Psoas muscle (tissue), 8 donors: ENCODE results near the gene RNPS1. TPM values are rescaled to one million over a fixed set of nuclear protein-coding genes. Genes with fewer than 3 reads are reported as not detected.

ENCODE experiments used
- ATAC-seq, 4 donors: fragments of 200-7000 bp; cut with Tn5 transposase; one replicate each; pipeline ENCODE4 v1.9.1; 2020; ENCODE audit warnings: moderate library complexity in 3 of 4, mild to moderate bottlenecking in 2 of 4
- DNase-seq, 2 donors: peaks; one replicate each; pipeline ENCODE4 v3.0.0-alpha.2; 2020
- H3K27ac ChIP-seq: fragments of 200-600 bp; one replicate; pipeline ENCODE4 v1.8.0; 2022
- H3K27me3 ChIP-seq, 3 donors: fragments of 200-600 bp in 1 of 3; one replicate each; pipeline versions ENCODE4 v1.6.1 to v1.8.0; 2013 to 2022; ENCODE audit warnings: low read length in 2 of 3, mild to moderate bottlenecking in 2 of 3, moderate library complexity in 1 of 3; ENCODE audit not compliant: insufficient read depth in 3 of 3
- H3K36me3 ChIP-seq, 2 donors: fragments of 200-600 bp in 1 of 2; one replicate each; pipeline versions ENCODE4 v1.6.1 to v1.8.0; 2013 to 2022; ENCODE audit warnings: low read depth in 1 of 2, mild to moderate bottlenecking in 1 of 2, moderate library complexity in 1 of 2; ENCODE audit not compliant: insufficient read depth in 1 of 2
- H3K4me1 ChIP-seq: fragments of 200-600 bp; one replicate; pipeline ENCODE4 v1.8.0; 2022
- H3K4me3 ChIP-seq: fragments of 200-600 bp; one replicate; pipeline ENCODE4 v1.8.0; 2022; ENCODE audit warnings: mild to moderate bottlenecking
- H3K9me3 ChIP-seq: fragments of 200-600 bp; one replicate; pipeline ENCODE4 v1.8.0; 2022
- CTCF ChIP-seq: fragments of 200-600 bp; IDR thresholded peaks from one replicate; pipeline ENCODE4 v1.8.0; 2022; ENCODE audit warnings: antibody characterized with exemption
- WGBS, 3 donors: extraction: QIAGEN DNeasy Blood & Tissue Kit; methylation state at CpG; one replicate each; pipeline versions ENCODE4 v1.1.6 to v1.1.7; 2013; 5-methylcytosine and 5-hydroxymethylcytosine counted together
- intact Hi-C, 2 donors: fragments of 100-400 bp; cut with DNase I; formaldehyde crosslinking; loops; one replicate each; pipeline versions ENCODE4 v1.11.0 to v1.14.2; 2022
- polyA plus RNA-seq, 3 donors: library from polyadenylated mRNA; stranded (reverse); fragments of 200-250 nt; gene quantifications; one replicate each; pipeline ENCODE4 v1.2.3, GENCODE V29; 2013
- total RNA-seq, 4 donors: library from RNA; stranded (reverse); fragmentation: NEBNext Ultra II Directional in 2 of 4; extraction: Animal tissue kit (Norgen Biotek cat#: 25700) in 2 of 4; gene quantifications; one replicate each; pipeline versions ENCODE4 v1.2.1 to v1.2.4, GENCODE V29; 2021 to 2023
- donor health status: healthy with polysubstance abuse.
- donor health status: DM: no; HTN: no; CAD: no; lungs with moderate emphysema.
- donor health status: Bipolar disorder and iron deficiency.
- donor health status: healthy.
- donor health status: DM: yes; HTN: yes; CAD: no.
- donor health status: DM: no; HTN: no; CAD: no.
- donor health status: DM: no; HTN: no; CAD: no.
- donor health status: DM: yes; HTN: yes; CAD: no.

The RNPS1 gene
- total and polyA plus RNA-seq, 7 donors, result 165 to 441 (median 193) TPM

- Histone ChIP-seq H3K4me3 (no peak overlapping the region), H3K9me3 (no peaks in the 10 kb centered on the region), H3K4me1 (peaks cover 6% of the 10 kb centered on the region), H3K27me3 (no peaks in the 10 kb centered on the region), H3K36me3 (peaks cover 15 to 81% of the 10 kb centered on the region in 2 donors), H3K27ac (no peak overlapping the region)
- 91 to 92% (median 92%) methylated on average over 30 of the region's 30 CpGs for WGBS, 3 donors
- intact Hi-C loops, result no loop called here
- no peak for ATAC-seq
- no peak for DNase-seq
- no peak for TF ChIP-seq CTCF
Measured at GRCh38 chr16:2244926-2245795, 22.8 kb downstream of the RNPS1 start.

GRCh38 chr16:2244301-2244700, 23.6 kb downstream of the RNPS1 start:
- 62 to 76% (median 74%) methylated on average over 16 to 17 of the region's 17 CpGs for WGBS, 3 donors
- no peak for DNase-seq
- no peak overlapping the region for H3K4me3 ChIP-seq
- TF ChIP-seq CTCF, result no peak
- peaks cover 15 to 86% of the 10 kb centered on the region in 2 donors for H3K36me3 ChIP-seq
- intact Hi-C loops, result no loop called here
- no peaks in the 10 kb centered on the region for H3K9me3 ChIP-seq
- H3K27ac ChIP-seq, result no peak overlapping the region
- no peaks in the 10 kb centered on the region for H3K27me3 ChIP-seq
- peak in 1 of 4 donors; percentile 16 for ATAC-seq
- H3K4me1 ChIP-seq, result no peaks in the 10 kb centered on the region

GRCh38 chr16:2243781-2244180, 24.1 kb downstream of the RNPS1 start:
- TF ChIP-seq CTCF, result no peak
- Histone ChIP-seq H3K9me3 (no peaks in the 10 kb centered on the region), H3K27me3 (no peaks in the 10 kb centered on the region), H3K27ac (no peak overlapping the region), H3K4me3 (no peak overlapping the region), H3K36me3 (peaks cover 15 to 83% of the 10 kb centered on the region in 2 donors), H3K4me1 (no peaks in the 10 kb centered on the region)
- WGBS, 3 donors, result 92 to 95% (median 93%) methylated on average over 11 of the region's 11 CpGs
- DNase-seq, result no peak
- intact Hi-C loops, result no loop called here
- ATAC-seq, result no peak

- Histone ChIP-seq H3K4me1 (no peaks in the 10 kb centered on the region), H3K27ac (no peak overlapping the region), H3K9me3 (no peaks in the 10 kb centered on the region), H3K36me3 (peaks cover 15 to 77% of the 10 kb centered on the region in 2 donors), H3K27me3 (no peaks in the 10 kb centered on the region), H3K4me3 (no peak overlapping the region)
- ATAC-seq, result no peak
- intact Hi-C loops, result no loop called here
- no peak for TF ChIP-seq CTCF
- WGBS, 3 donors, result 94 to 99% (median 96%) methylated on average over 19 of the region's 19 CpGs
- no peak for DNase-seq
Measured at GRCh38 chr16:2243031-2243528, 24.8 kb downstream of the RNPS1 start.
